Ovary (tissue), 9 donors: Measurements from ENCODE around the gene THAP12. TPM values are rescaled to one million over a fixed set of nuclear protein-coding genes. Genes with fewer than 3 reads are reported as not detected.

Experiments used
- DNase-seq, 5 donors: peaks; one replicate each; pipeline ENCODE4 v3.0.0-alpha.2; 2019 to 2020
- H3K27ac ChIP-seq, 2 donors: fragments of 200-600 bp; one replicate each; pipeline versions ENCODE4 v1.5.1 to v1.8.0; 2019 to 2022
- H3K27me3 ChIP-seq: fragments of 200-600 bp; one replicate; pipeline ENCODE4 v1.8.0; 2022
- H3K36me3 ChIP-seq: fragments of 200-600 bp; sonication (generic); one replicate; pipeline ENCODE4 v1.5.1; 2019
- H3K4me1 ChIP-seq: one replicate; pipeline ENCODE4 v1.8.1; 2013; ENCODE audit warnings: mild to moderate bottlenecking, moderate library complexity; ENCODE audit not compliant: insufficient read depth
- H3K4me3 ChIP-seq: fragments of 200-600 bp; sonication (generic); one replicate; pipeline ENCODE4 v1.5.1; 2017
- H3K9me3 ChIP-seq, 2 donors: fragments of 200-600 bp in 1 of 2; sonication (generic) in 1 of 2; one replicate each; pipeline versions ENCODE4 v1.5.1 to v1.8.1; 2013 to 2019; ENCODE audit warnings: mild to moderate bottlenecking in 1 of 2, moderate library complexity in 1 of 2
- EP300 ChIP-seq: sonication (generic); formaldehyde crosslinking; IDR thresholded peaks from one replicate; pipeline ENCODE4 v1.6.1; 2017; ENCODE audit warnings: antibody characterized with exemption
- POLR2A ChIP-seq: fragments of 450-650 bp; IDR thresholded peaks from one replicate; pipeline ENCODE4 v1.6.1; 2017; ENCODE audit warnings: antibody characterized with exemption, mild to moderate bottlenecking, moderate library complexity
- WGBS, 3 donors: extraction: QIAGEN DNeasy Blood & Tissue Kit in 1 of 3; methylation state at CpG; one replicate each; pipeline versions ENCODE4 v1.1.5 to v1.1.7; 2013 to 2017; 5-methylcytosine and 5-hydroxymethylcytosine counted together
- intact Hi-C, 4 donors: fragments of 100-400 bp; cut with DNase I; formaldehyde crosslinking; loops; one replicate each; pipeline versions ENCODE4 v1.11.0 to v1.15.1; 2022 to 2023
- polyA plus RNA-seq, 2 donors: library from polyadenylated mRNA; stranded (reverse); fragments of 200-250 nt in 1 of 2; fragments of 350-450 nt in 1 of 2; fragmentation: Illumina TruSeq in 1 of 2; extraction: RNeasy Lipid Tissue Mini Kit (QIAGEN cat#74804) in 1 of 2; gene quantifications; one replicate each; pipeline ENCODE4 v1.2.3, GENCODE V29; 2013 to 2014
- total RNA-seq, 7 donors: library from RNA; depleted of rRNA in 2 of 7; stranded (reverse); fragments of >200 nt in 2 of 7; fragmentation: NEBNext Ultra II Directional in 3 of 7; extraction: Animal tissue kit (Norgen Biotek cat#: 25700) in 3 of 7; gene quantifications; one replicate each; pipeline versions ENCODE4 v1.1.0 to v1.2.4, GENCODE V29; 2016 to 2023
- TF ChIP-seq, protein P1 (sequence below), 3 donors: fragments of 450-650 bp in 2 of 3; fragments of 200-600 bp in 1 of 3; IDR thresholded peaks; one replicate each; pipeline versions ENCODE4 v1.5.1 to v1.8.0; 2016 to 2022; ENCODE audit warnings: antibody characterized with exemption in 3 of 3, mild to moderate bottlenecking in 1 of 3
- donor health status: DM: no; HTN: no; CAD: no; lungs with moderate emphysema.
- donor health status: DM: no; HTN: no; CAD: no.
- donor health status: Bipolar disorder and iron deficiency.
- donor health status: DM: yes; HTN: yes; CAD: no.
- donor health status: DM: no; HTN: no; CAD: no.
- donor health status: DM: yes; HTN: yes; CAD: no.

THAP12 gene
- total and polyA plus RNA-seq, 9 donors = 23.8 to 55.6 (median 41.6) TPM

DNA sequence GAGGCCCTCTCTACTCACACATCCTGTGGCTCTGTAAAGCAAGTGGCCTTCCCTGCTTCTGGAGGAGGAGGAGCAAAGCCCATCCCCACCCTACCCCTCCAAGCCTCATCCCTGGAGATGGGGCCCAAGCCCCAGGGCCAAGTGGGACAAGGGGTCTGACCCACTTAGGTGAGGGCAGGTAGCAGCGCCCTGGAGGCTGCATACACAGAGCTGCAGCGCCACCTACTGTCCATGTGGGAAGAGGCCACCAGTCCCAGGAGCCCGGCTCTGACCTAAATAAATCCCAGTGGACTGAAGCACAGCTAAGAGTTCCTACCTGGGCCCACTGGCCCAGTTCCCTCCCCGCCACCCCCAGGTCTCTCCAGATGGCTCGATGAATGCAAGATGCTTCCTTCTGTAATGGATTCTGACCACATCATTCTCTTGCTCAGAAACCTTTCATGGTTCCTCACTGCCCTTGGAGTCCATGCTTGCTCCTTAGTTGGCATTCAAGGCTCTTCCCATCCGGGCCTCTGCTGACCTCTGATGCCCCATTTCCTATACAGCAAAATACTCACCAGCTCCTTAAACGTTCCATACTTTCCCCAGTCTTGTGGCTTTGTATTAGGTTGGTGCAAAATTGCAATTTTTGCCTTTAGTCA, 62.1 kb downstream of the THAP12 start:
- no peak for TF ChIP-seq EP300
- no peak for TF ChIP-seq POLR2A
- TF ChIP-seq, protein P1, sequence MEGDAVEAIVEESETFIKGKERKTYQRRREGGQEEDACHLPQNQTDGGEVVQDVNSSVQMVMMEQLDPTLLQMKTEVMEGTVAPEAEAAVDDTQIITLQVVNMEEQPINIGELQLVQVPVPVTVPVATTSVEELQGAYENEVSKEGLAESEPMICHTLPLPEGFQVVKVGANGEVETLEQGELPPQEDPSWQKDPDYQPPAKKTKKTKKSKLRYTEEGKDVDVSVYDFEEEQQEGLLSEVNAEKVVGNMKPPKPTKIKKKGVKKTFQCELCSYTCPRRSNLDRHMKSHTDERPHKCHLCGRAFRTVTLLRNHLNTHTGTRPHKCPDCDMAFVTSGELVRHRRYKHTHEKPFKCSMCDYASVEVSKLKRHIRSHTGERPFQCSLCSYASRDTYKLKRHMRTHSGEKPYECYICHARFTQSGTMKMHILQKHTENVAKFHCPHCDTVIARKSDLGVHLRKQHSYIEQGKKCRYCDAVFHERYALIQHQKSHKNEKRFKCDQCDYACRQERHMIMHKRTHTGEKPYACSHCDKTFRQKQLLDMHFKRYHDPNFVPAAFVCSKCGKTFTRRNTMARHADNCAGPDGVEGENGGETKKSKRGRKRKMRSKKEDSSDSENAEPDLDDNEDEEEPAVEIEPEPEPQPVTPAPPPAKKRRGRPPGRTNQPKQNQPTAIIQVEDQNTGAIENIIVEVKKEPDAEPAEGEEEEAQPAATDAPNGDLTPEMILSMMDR (IDR thresholded peaks at IDR 0.05) = peak; percentile 79 to 86 (median 85)
- 5 to 6% (median 5%) methylated on average over 7 of the region's 7 CpGs for WGBS, 3 donors
- H3K9me3 ChIP-seq = no peaks in the 10 kb centered on the region
- H3K4me3 ChIP-seq = no peak overlapping the region
- no peak overlapping the region for H3K27ac ChIP-seq
- H3K4me1 ChIP-seq = peaks cover 1% of the 10 kb centered on the region
- no peaks in the 10 kb centered on the region for H3K27me3 ChIP-seq
- no peaks in the 10 kb centered on the region for H3K36me3 ChIP-seq
- intact Hi-C loops = loop anchor here (2.0 to 10.0 kb wide), 6 partner anchors 112 to 517 kb away; partner anchors contain the start of gene WNT11 (in 2 of the 4)
- peak; percentile 72 to 85 (median 79) for DNase-seq

DNA sequence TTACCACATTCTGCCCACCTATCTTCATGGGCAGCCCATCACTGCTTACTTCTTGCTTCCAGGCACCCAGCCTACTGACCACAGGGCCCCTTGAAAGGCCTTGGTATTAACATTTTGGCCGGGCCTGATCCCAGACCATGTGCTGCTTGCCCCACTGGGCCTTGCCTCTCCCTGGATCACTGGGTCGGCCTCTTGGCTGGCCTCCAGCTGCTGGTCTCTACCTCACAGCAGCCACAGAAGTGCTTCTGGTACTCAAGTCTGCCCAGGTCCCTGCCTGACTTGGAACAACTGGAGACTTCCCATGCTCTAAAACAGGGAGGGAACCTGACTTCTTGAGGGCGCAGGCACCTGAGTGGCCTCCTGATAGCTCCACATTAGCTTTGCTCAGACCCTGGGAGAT, 63.6 kb downstream of the THAP12 start:
- intact Hi-C loops = loop anchor here (5.0 to 10.0 kb wide), 5 partner anchors 110 to 515 kb away; partner anchors contain the start of gene WNT11 (in 1 of the 4)

DNA sequence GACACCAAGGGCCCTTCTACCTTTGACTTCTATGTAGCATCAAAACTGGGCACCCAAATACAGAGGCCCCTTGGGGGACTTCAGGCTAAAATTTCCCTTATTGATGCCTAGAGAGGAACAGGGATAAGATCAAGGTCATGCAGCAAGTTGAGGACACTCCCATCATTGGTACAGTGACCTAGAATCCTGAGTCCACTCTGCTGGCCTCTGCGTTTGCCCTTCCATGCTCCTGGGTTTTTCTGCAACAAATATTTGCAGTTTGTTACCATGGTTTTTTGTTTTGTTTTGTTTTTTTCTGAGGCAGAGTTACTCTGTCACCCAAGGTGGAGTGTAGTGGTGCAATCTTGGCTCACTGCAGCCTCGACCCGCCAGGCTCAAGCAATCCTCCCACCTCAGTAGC, 64.2 kb downstream of the THAP12 start:
- no peak for DNase-seq

More for the DNA sequence above, 63.6 kb downstream of the THAP12 start:
- Histone ChIP-seq H3K27me3 (no peaks in the 10 kb centered on the region), H3K36me3 (no peaks in the 10 kb centered on the region), H3K4me1 (peaks cover 1% of the 10 kb centered on the region), H3K4me3 (no peak overlapping the region), H3K9me3 (no peaks in the 10 kb centered on the region), H3K27ac (no peak overlapping the region)
- peak in 1 of 5 donors; percentile 42 for DNase-seq
- TF ChIP-seq, protein P1 (IDR thresholded peaks at IDR 0.05) = no peak
- TF ChIP-seq EP300 (no peak), POLR2A (no peak)
- 62 to 72% (median 72%) methylated on average over 3 of the region's 3 CpGs for WGBS, 3 donors

DNA sequence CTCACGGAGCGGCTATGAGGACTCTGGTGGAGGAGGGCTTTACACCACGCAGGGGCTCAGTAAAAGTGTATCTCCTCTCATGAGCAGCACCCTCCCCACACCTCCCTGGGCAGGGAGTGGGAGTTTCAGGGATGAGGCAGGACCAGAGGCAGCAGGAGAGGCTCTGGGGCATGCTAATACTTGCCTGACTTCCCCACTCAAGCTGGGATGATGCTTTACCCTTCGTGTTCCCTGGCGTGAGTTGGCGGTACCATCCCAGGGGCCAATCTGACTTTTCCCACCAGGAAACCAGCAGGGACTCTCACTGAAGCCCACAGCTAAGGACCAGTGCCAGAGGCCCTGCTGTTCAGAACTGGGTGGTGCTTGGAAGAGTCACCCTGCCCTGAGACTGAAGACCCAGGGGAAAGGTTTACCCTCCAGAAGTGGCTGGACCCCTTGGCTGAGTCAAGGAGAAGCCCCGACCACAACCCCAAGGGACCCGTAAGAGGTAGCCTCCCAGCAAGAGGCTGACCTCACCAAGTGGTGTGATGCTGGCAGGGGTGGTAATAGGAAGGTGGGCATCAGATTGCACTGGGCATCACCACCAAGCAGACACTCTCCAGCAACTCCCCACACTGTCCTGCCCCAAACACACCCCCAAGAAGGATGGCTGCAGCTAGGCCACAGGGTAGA, 65.6 kb downstream of the THAP12 start:
- intact Hi-C loops = loop anchor here (5.0 to 10.0 kb wide), 5 partner anchors 108 to 513 kb away; partner anchors contain the start of gene WNT11 (in 1 of the 4)
- no peak for DNase-seq
- Histone ChIP-seq H3K4me1 (no peaks in the 10 kb centered on the region), H3K27me3 (no peaks in the 10 kb centered on the region), H3K9me3 (no peaks in the 10 kb centered on the region), H3K27ac (no peak overlapping the region), H3K36me3 (no peaks in the 10 kb centered on the region), H3K4me3 (no peak overlapping the region)
- TF ChIP-seq, protein P1 (IDR thresholded peaks at IDR 0.05) = no peak
- TF ChIP-seq POLR2A (no peak), EP300 (no peak)
- 85 to 90% (median 87%) methylated on average over 8 of the region's 8 CpGs for WGBS, 3 donors

More for the DNA sequence above, 64.2 kb downstream of the THAP12 start:
- TF ChIP-seq POLR2A (no peak), EP300 (no peak)
- TF ChIP-seq, protein P1 (IDR thresholded peaks at IDR 0.05) = no peak
- Histone ChIP-seq H3K4me3 (no peak overlapping the region), H3K9me3 (no peaks in the 10 kb centered on the region), H3K4me1 (no peaks in the 10 kb centered on the region), H3K27ac (no peak overlapping the region), H3K27me3 (no peaks in the 10 kb centered on the region), H3K36me3 (no peaks in the 10 kb centered on the region)
- WGBS, 3 donors = 52 to 70% (median 65%) methylated on average over 3 of the region's 3 CpGs
- intact Hi-C loops = loop anchor here (5.0 to 10.0 kb wide), 5 partner anchors 109 to 514 kb away; partner anchors contain the start of gene WNT11 (in 1 of the 4)
